GM12864 (cell line): ENCODE results near the gene HNRNPU.

ENCODE experiments used
- DNase-seq: peaks from one replicate; pipeline ENCODE4 v3.0.0-alpha.2; 2011; ENCODE audit warnings: low read depth
- H3K4me3 ChIP-seq: 2 replicates; pipeline ENCODE4 v1.5.1; 2011; ENCODE audit warnings: mild to moderate bottlenecking, low read depth, low read length, control low read depth
- TF ChIP-seq, protein P1 (sequence below): IDR thresholded peaks from 2 replicates; pipeline ENCODE4 v1.5.1; 2011; ENCODE audit warnings: low read depth, mild to moderate bottlenecking, moderate library complexity, low read length, control low read depth, inconsistent platforms; ENCODE audit errors: missing control alignments

The HNRNPU gene

DNA sequence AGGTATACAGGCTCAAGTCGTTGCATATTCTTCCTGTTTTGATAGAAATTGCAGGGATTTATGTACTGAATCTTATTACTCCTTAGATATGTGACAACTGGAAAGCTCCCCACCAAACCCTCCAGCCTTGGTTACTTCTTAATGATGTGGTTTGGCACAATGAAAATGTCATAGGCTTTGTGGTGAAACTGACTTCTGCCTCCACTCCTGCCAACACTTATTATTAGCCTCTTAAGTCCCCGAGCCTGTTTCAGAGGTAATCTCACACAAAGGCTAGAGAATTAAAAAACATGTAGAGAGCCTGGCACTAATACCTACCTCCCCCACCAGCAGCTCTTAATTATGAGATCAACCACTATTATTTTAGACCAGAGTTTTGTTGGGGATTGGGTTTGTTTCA, 24.7 kb downstream of the HNRNPU start:
- TF ChIP-seq, protein P1, sequence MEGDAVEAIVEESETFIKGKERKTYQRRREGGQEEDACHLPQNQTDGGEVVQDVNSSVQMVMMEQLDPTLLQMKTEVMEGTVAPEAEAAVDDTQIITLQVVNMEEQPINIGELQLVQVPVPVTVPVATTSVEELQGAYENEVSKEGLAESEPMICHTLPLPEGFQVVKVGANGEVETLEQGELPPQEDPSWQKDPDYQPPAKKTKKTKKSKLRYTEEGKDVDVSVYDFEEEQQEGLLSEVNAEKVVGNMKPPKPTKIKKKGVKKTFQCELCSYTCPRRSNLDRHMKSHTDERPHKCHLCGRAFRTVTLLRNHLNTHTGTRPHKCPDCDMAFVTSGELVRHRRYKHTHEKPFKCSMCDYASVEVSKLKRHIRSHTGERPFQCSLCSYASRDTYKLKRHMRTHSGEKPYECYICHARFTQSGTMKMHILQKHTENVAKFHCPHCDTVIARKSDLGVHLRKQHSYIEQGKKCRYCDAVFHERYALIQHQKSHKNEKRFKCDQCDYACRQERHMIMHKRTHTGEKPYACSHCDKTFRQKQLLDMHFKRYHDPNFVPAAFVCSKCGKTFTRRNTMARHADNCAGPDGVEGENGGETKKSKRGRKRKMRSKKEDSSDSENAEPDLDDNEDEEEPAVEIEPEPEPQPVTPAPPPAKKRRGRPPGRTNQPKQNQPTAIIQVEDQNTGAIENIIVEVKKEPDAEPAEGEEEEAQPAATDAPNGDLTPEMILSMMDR: no peak
- no peak for DNase-seq
- no peak overlapping the region for H3K4me3 ChIP-seq

- peak overlapping the region; percentile 72; the same call in 1 of the 2 replicates for H3K4me3 ChIP-seq
- TF ChIP-seq, protein P1: no peak
- no peak for DNase-seq
Observed at GRCh38 chr1:244837597-244838258, 26.6 kb downstream of the HNRNPU start.

GRCh38 chr1:244836584-244836983, 27.8 kb downstream of the HNRNPU start:
- H3K4me3 ChIP-seq: peak overlapping the region; percentile 72
- TF ChIP-seq, protein P1: no peak
- DNase-seq: no peak

GRCh38 chr1:244836135-244836521, 28.2 kb downstream of the HNRNPU start:
- no peak for DNase-seq
- TF ChIP-seq, protein P1: no peak
- H3K4me3 ChIP-seq: peak overlapping the region; percentile 72

GRCh38 chr1:244835276-244836134, 28.8 kb downstream of the HNRNPU start, which contains the start of gene COX20:
Gene COX20, plus strand, starts transcription at chr1:244835658. Its CDS starts 57 bp downstream, at chr1:244835715.
- TF ChIP-seq, protein P1: no peak
- DNase-seq: peak; percentile 66

DNA sequence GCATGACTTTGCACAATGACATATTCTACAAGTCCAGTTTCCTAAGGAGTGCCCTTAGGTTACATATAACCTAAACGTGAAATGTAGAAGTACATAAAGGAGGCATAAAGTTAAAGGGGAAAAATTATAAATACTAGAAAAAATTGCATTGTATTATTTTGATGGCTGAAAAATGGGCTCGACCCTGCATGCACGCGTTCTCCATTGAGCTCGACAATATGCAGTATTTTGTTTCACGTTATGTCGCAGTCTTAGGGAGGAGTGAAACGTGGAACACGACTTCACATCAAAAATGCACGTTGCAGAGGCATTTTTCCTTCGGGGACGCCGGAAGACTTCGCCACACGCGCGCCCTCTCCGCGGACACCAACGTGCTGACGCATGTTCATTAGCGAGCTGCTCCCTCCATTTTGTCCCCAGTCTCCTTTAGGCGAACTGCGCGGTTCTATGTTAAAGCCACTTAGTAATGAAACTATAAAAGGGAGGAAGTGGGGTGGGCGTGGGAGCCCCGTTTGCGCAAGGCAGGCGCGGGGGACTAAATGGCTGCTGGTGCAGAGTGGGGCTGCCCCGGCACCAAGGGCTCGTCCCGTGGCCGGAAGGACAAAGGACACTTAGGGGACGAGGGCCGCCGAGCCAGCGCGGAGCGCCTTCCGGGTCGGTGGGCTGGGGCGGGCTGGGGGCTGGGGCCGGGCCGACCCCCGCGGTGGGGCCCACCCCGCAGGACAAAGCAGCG, 29.6 kb downstream of the HNRNPU start:
- peak overlapping the region; percentile 72 for H3K4me3 ChIP-seq
- TF ChIP-seq, protein P1: no peak
- peak; percentile 94 for DNase-seq

More at GRCh38 chr1:244835276-244836134, 28.8 kb downstream of the HNRNPU start, which contains the start of gene COX20:
- peak within 1 kb of the TSS; percentile 72 for H3K4me3 ChIP-seq
